Measurements from ENCODE around the gene MINDY3. TPM values are rescaled to one million over a fixed set of nuclear protein-coding genes. Genes with fewer than 3 reads are reported as not detected.

Gene MINDY3
- total RNA-seq, 1 donor from 2014 or later = 39.2 TPM

DNA sequence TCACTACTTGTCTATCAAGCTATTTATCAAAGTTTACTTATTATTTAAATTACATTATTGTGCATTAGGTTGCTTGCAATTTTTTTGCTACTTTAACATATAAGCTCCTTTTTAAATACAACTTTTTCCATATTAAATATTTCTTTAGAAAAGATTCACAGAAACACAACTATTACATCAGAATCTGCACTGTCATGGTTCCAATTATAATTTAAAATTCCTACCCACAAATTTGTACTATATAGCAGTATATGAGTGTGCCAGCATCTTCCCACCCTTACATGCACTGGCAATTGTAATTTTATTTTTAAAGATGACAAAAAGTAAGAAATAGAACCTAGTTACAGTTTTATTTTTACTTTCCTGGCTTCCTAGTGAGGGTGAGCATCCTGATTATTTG, 15.8 kb downstream of the MINDY3 start:
- intact Hi-C loops (cut with DNase I) = no loop called here
- Histone ChIP-seq H3K27me3 (no peaks in the 10 kb centered on the region), H3K4me1 (no peaks in the 10 kb centered on the region), H3K27ac (no peak overlapping the region), H3K9me3 (no peaks in the 10 kb centered on the region), H3K4me3 (no peak overlapping the region), H3K36me3 (no peaks in the 10 kb centered on the region)
- no peak for DNase-seq
- no peak for ATAC-seq
- TF ChIP-seq, protein P1, sequence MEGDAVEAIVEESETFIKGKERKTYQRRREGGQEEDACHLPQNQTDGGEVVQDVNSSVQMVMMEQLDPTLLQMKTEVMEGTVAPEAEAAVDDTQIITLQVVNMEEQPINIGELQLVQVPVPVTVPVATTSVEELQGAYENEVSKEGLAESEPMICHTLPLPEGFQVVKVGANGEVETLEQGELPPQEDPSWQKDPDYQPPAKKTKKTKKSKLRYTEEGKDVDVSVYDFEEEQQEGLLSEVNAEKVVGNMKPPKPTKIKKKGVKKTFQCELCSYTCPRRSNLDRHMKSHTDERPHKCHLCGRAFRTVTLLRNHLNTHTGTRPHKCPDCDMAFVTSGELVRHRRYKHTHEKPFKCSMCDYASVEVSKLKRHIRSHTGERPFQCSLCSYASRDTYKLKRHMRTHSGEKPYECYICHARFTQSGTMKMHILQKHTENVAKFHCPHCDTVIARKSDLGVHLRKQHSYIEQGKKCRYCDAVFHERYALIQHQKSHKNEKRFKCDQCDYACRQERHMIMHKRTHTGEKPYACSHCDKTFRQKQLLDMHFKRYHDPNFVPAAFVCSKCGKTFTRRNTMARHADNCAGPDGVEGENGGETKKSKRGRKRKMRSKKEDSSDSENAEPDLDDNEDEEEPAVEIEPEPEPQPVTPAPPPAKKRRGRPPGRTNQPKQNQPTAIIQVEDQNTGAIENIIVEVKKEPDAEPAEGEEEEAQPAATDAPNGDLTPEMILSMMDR (IDR thresholded peaks at IDR 0.05) = no peak

DNA sequence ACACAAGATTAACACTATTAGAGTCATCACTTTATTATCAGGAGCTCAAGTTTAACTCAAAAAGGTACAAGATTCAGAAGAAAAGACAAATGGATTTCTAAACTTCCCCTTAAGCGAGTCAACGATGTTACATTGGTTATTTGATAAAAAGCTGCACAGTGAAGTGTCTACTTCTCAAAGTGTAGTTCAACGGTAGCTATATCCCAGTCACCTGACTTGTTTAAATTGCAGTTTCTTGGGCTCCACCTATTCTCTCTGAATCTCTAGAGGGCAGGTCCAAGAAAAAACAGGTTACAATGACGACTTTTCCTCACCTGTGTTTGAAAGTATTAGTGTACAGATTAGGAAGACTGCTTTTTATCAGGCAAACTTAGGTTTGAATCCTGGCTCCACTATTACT, 16.6 kb downstream of the MINDY3 start:
- no peak for ATAC-seq

DNA sequence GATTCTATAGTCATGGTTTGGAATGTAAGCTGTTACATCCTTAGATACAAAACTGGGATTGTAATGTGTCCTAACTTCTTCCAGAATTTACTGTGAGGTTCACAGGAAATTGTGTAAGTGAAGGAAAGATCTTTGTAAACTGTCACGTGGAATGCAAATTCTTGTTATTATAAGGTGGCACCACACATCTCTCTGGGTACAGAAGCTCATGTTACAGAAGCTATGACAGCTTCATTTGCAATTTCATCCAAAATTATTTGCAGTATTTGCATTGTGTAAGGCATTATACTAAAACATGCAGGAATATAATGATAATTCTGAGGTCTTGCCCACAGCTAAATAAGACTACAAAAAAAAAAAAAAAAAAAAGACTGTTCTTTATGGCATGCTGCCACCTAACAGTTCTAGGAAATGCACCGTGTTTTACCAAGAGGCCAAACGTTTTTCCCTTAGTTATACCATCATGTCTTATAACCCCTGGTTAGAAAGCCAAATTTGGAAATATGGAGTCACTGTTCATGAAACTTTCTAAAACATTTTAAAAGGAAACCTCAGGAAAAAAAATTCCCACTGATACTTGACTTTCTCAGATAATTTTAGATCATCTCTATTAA, 17.6 kb downstream of the MINDY3 start:
- ATAC-seq (no peak), DNase-seq (no peak)
- TF ChIP-seq, protein P1 (IDR thresholded peaks at IDR 0.05) = no peak
- peaks cover 5% of the 10 kb centered on the region for H3K36me3 ChIP-seq
- intact Hi-C loops (cut with DNase I) = no loop called here
- H3K27me3 ChIP-seq = no peaks in the 10 kb centered on the region
- no peaks in the 10 kb centered on the region for H3K4me1 ChIP-seq
- H3K27ac ChIP-seq = no peak overlapping the region
- H3K4me3 ChIP-seq = no peak overlapping the region
- H3K9me3 ChIP-seq = no peaks in the 10 kb centered on the region

More for the DNA sequence above, 16.6 kb downstream of the MINDY3 start:
- H3K27ac ChIP-seq = no peak overlapping the region
- H3K4me1 ChIP-seq = no peaks in the 10 kb centered on the region
- no peak overlapping the region for H3K4me3 ChIP-seq
- intact Hi-C loops (cut with DNase I) = no loop called here
- DNase-seq = no peak
- H3K27me3 ChIP-seq = no peaks in the 10 kb centered on the region
- no peaks in the 10 kb centered on the region for H3K9me3 ChIP-seq
- TF ChIP-seq, protein P1 (IDR thresholded peaks at IDR 0.05) = no peak
- no peaks in the 10 kb centered on the region for H3K36me3 ChIP-seq

DNA sequence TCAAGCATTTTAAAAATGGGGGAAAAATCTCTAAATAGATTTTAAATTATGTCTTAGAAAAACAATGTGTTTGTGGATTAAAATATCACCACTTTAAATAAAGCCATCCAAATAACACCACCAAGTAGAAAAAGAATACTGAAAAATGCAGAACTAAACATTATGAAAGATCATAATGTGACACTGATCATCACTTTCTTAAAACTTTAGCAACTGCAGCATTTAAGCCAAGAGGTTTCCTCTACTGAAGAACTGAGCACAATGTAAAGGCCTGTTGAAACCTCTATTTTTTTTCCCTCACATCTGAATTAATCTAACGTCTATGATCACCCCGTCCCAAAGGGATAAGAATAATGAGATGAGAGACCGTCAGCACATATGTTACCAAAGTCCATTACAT, 18.6 kb downstream of the MINDY3 start:
- ATAC-seq (peak; percentile 41), DNase-seq (no peak)
- no peak overlapping the region for H3K4me3 ChIP-seq
- no peaks in the 10 kb centered on the region for H3K27me3 ChIP-seq
- intact Hi-C loops (cut with DNase I) = no loop called here
- TF ChIP-seq, protein P1 (IDR thresholded peaks at IDR 0.05) = no peak
- H3K27ac ChIP-seq = no peak overlapping the region
- H3K9me3 ChIP-seq = no peaks in the 10 kb centered on the region
- peaks cover 5% of the 10 kb centered on the region for H3K36me3 ChIP-seq
- no peaks in the 10 kb centered on the region for H3K4me1 ChIP-seq

DNA sequence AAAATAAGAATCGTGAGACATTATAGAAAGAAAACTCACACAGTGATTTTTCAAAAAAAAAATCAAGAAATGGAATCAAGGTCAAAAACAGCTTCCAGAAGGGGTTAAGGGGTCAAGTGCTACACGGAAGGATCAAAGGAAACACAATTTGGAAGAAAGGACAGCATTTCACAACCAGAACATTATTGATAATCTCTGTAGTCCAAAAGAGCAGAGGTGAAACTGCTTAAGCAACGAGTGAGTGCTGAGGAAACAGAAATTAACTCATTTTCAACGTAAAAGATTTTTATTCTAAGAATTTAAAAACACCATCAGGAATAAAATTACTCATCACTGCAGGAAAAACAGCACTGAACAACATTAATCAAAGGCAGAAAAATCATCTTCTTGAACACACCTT, 23.5 kb downstream of the MINDY3 start:
- intact Hi-C loops (cut with DNase I) = no loop called here
- no peaks in the 10 kb centered on the region for H3K4me1 ChIP-seq

More for the DNA sequence above, 23.5 kb downstream of the MINDY3 start:
- no peak for ATAC-seq
- no peak overlapping the region for H3K4me3 ChIP-seq
- H3K36me3 ChIP-seq = peaks cover 24% of the 10 kb centered on the region
- H3K27me3 ChIP-seq = no peaks in the 10 kb centered on the region
- no peaks in the 10 kb centered on the region for H3K9me3 ChIP-seq
- TF ChIP-seq, protein P1 (IDR thresholded peaks at IDR 0.05) = no peak
- DNase-seq = no peak
- H3K27ac ChIP-seq = no peak overlapping the region
